22Rv1 (cell line): ENCODE results near the gene HECW1.

Source experiments
- H3K27ac ChIP-seq: fragments of 450-650 bp; 2 replicates; pipeline ENCODE4 v1.5.1; 2017
- CTCF ChIP-seq: fragments of 450-650 bp; IDR thresholded peaks from 2 replicates; pipeline ENCODE4 v1.5.1; 2017; ENCODE audit warnings: mild to moderate bottlenecking
- ZFX ChIP-seq: fragments of 450-650 bp; IDR thresholded peaks from 2 replicates; pipeline ENCODE4 v1.6.1; 2017; ENCODE audit warnings: antibody characterized with exemption, borderline replicate concordance

The HECW1 gene

GRCh38 chr7:43260980-43261878 is 148.8 kb downstream of the HECW1 start:
- H3K27ac ChIP-seq, result no peak overlapping the region

GRCh38 chr7:43265139-43265538 is 152.7 kb downstream of the HECW1 start:
- no peak overlapping the region for H3K27ac ChIP-seq
- TF ChIP-seq ZFX, result no peak
- no peak for TF ChIP-seq CTCF

More at GRCh38 chr7:43260980-43261878, 148.8 kb downstream of the HECW1 start:
- TF ChIP-seq CTCF (peak; percentile 97), ZFX (no peak)

GRCh38 chr7:43273939-43274719 is 161.7 kb downstream of the HECW1 start:
- TF ChIP-seq ZFX (no peak), CTCF (no peak)

GRCh38 chr7:43274752-43275151 is 162.3 kb downstream of the HECW1 start:
- TF ChIP-seq CTCF (no peak), ZFX (no peak)
- no peak overlapping the region for H3K27ac ChIP-seq

More at GRCh38 chr7:43273939-43274719, 161.7 kb downstream of the HECW1 start:
- H3K27ac ChIP-seq, result no peak overlapping the region

GRCh38 chr7:43276547-43276946 is 164.1 kb downstream of the HECW1 start:
- TF ChIP-seq ZFX (no peak), CTCF (no peak)
- H3K27ac ChIP-seq, result no peak overlapping the region

DNA sequence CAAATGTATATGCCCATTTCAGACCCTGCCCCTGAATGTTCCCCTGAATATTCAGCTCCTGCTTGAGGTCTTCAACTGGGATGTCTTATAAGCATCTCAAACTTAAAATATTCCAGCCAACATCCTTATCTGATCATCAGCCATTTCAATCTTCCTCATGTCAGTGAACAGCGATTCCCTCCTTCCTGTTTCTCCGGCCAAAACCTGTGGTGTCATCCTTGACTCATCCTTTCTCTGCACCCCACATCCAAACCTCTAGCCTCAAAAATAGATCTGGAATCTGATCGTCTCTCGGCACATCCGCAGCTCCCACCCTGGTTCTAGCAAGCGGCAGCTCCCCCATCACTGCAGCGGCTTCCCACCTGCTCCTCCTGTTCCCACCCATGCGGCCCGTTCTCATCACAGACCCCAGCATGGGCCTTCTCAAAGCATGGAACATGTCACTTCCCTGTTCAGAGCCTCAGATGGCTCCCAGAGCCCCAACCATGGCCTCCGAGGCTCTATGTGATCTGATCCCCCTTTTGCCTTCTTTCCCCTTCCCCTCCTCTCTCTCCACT is 165.7 kb downstream of the HECW1 start:
- TF ChIP-seq ZFX, result no peak
- TF ChIP-seq CTCF, result no peak
- H3K27ac ChIP-seq, result no peak overlapping the region
